Inflammatory macrophage treated with lipopolysaccharide for 4 hours (primary cell): Measurements from ENCODE around the gene ANKRD61.
"Not testable (repeated sequence)": the region's sequence is repeated elsewhere in the genome, so short reads cannot be mapped to it uniquely, and the experiment has no call there.

Experiments used
- DNase-seq: peaks from one replicate; pipeline ENCODE4 v3.0.0-alpha.2; 2020

The ANKRD61 gene

GRCh38 chr7:6030988-6031387, at the start of gene ANKRD61:
ANKRD61 (plus strand) TSS chr7:6031376; CDS start chr7:6031376, 0 bp downstream.
- no peak for DNase-seq

- DNase-seq: not testable (repeated sequence)
Measured at GRCh38 chr7:5987061-5987460, 44.1 kb upstream of the ANKRD61 start.

- peak; percentile 74 for DNase-seq
Measured at GRCh38 chr7:5997210-5997808, 33.9 kb upstream of the ANKRD61 start.

- no peak for DNase-seq
Measured at GRCh38 chr7:6007386-6007785, 23.8 kb upstream of the ANKRD61 start.

GRCh38 chr7:6007835-6008590, 23.2 kb upstream of the ANKRD61 start:
- not testable (repeated sequence) for DNase-seq

- DNase-seq: peak; percentile 100
Measured at GRCh38 chr7:6008668-6009611, 22.2 kb upstream of the ANKRD61 start, which contains the start of the genes AIMP2 and PMS2. AIMP2 (plus strand) TSS chr7:6009272; CDS start chr7:6009364, 92 bp downstream. PMS2 (minus strand) TSS chr7:6009049; CDS start chr7:6009019, 30 bp downstream.

- not testable (repeated sequence) for DNase-seq
Measured at GRCh38 chr7:6010370-6010769, 20.8 kb upstream of the ANKRD61 start.

- DNase-seq: no peak
Measured at GRCh38 chr7:6011541-6011940, 19.6 kb upstream of the ANKRD61 start.

- no peak for DNase-seq
Measured at GRCh38 chr7:6012355-6013104, 18.6 kb upstream of the ANKRD61 start.

- no peak for DNase-seq
Measured at GRCh38 chr7:6015917-6016652, 15.1 kb upstream of the ANKRD61 start.

GRCh38 chr7:6016653-6016966, 14.6 kb upstream of the ANKRD61 start:
- no peak for DNase-seq

- DNase-seq: no peak
Measured at GRCh38 chr7:6020371-6021286, 10.5 kb upstream of the ANKRD61 start.

- no peak for DNase-seq
Measured at GRCh38 chr7:6022707-6023106, 8.5 kb upstream of the ANKRD61 start.

- no peak for DNase-seq
Measured at GRCh38 chr7:6023974-6024435, 7.2 kb upstream of the ANKRD61 start.

GRCh38 chr7:6026011-6026819, 5.0 kb upstream of the ANKRD61 start:
- peak; percentile 87 for DNase-seq

- peak; percentile 93 for DNase-seq
Measured at GRCh38 chr7:6026820-6027311, 4.3 kb upstream of the ANKRD61 start.

- no peak for DNase-seq
Measured at GRCh38 chr7:6027806-6028365, 3.3 kb upstream of the ANKRD61 start.

GRCh38 chr7:6028563-6028962, 2.6 kb upstream of the ANKRD61 start:
- no peak for DNase-seq

GRCh38 chr7:6031567-6031966, 391 bp downstream of the ANKRD61 start:
- no peak for DNase-seq
